Vagina (tissue), 2 donors: Measurements from ENCODE around the gene DNAJB13.

Experiments used
- CTCF ChIP-seq, 3 experiments: fragments of 450-650 bp in 2 of 3; fragments of 200-600 bp in 1 of 3; sonication (generic) in 1 of 3; IDR thresholded peaks; one replicate each; pipeline ENCODE4 v1.5.1; 2017 to 2019; ENCODE audit warnings: antibody characterized with exemption in 3 of 3, mild to moderate bottlenecking in 2 of 3, moderate library complexity in 2 of 3
- POLR2A ChIP-seq, 2 donors: fragments of 450-650 bp; IDR thresholded peaks; one replicate each; pipeline ENCODE4 v1.6.1; 2017; ENCODE audit warnings: antibody characterized with exemption in 2 of 2, mild to moderate bottlenecking in 2 of 2, moderate library complexity in 2 of 2

GRCh38 chr11:74017631-74018030 lies 66.8 kb downstream of the DNAJB13 start:
- no peak for TF ChIP-seq CTCF (IDR thresholded peaks at IDR 0.05)
- no peak for TF ChIP-seq POLR2A (IDR thresholded peaks at IDR 0.05)
